SK-N-SH treated with all-trans-retinoic acid at 6 μM for 48 hours (cell line): ENCODE results near the gene PACSIN3.

ENCODE experiments used
- ARNTL ChIP-seq: fragments of 450-650 bp; formaldehyde crosslinking; IDR thresholded peaks from 2 replicates; pipeline ENCODE4 v1.5.0; 2020; ENCODE audit warnings: low read depth, mild to moderate bottlenecking, moderate library complexity, borderline replicate concordance
- GLIS3 ChIP-seq: fragments of 250-450 bp; sonication (Bioruptor Pico); IDR thresholded peaks from 2 replicates; pipeline ENCODE4 v1.5.0; 2020; ENCODE audit warnings: mild to moderate bottlenecking, moderate library complexity
- ISL1 ChIP-seq: fragments of 250-450 bp; sonication (Bioruptor Pico); IDR thresholded peaks from 2 replicates; pipeline ENCODE4 v2.1.2; 2022; ENCODE audit warnings: mild to moderate bottlenecking, moderate library complexity
- POU6F1 ChIP-seq: fragments of 250-450 bp; sonication (Bioruptor Pico); IDR thresholded peaks from 2 replicates; pipeline ENCODE4 v1.8.0; 2021; ENCODE audit warnings: low read depth, mild to moderate bottlenecking, moderate library complexity, borderline replicate concordance
- PPARA ChIP-seq: fragments of 250-450 bp; sonication (Bioruptor Pico); IDR thresholded peaks from 2 replicates; pipeline ENCODE4 v1.5.0; 2020; ENCODE audit warnings: mild to moderate bottlenecking, borderline replicate concordance
- RARB ChIP-seq: fragments of 250-450 bp; sonication (Bioruptor Pico); IDR thresholded peaks from 2 replicates; pipeline ENCODE4 v1.8.0; 2021; ENCODE audit warnings: mild to moderate bottlenecking, moderate library complexity
- TSHZ2 ChIP-seq: fragments of 250-450 bp; sonication (Bioruptor Pico); IDR thresholded peaks from 2 replicates; pipeline ENCODE4 v1.5.0; 2020; ENCODE audit warnings: mild to moderate bottlenecking, moderate library complexity
- ZFP3 ChIP-seq: fragments of 250-450 bp; sonication (Bioruptor Pico); IDR thresholded peaks from 2 replicates; pipeline ENCODE4 v1.5.0; 2020; ENCODE audit warnings: mild to moderate bottlenecking, moderate library complexity
- ZNF565 ChIP-seq: fragments of 450-650 bp; formaldehyde crosslinking; conservative IDR thresholded peaks from 2 replicates; pipeline ENCODE4 v1.5.0; 2020; ENCODE audit warnings: low read depth, mild to moderate bottlenecking, moderate library complexity
- TF ChIP-seq, protein P1 (sequence below): fragments of 250-450 bp; sonication (Bioruptor Pico); IDR thresholded peaks from 2 replicates; pipeline ENCODE4 v1.8.0; 2020; ENCODE audit warnings: mild to moderate bottlenecking, moderate library complexity, borderline replicate concordance

DNA sequence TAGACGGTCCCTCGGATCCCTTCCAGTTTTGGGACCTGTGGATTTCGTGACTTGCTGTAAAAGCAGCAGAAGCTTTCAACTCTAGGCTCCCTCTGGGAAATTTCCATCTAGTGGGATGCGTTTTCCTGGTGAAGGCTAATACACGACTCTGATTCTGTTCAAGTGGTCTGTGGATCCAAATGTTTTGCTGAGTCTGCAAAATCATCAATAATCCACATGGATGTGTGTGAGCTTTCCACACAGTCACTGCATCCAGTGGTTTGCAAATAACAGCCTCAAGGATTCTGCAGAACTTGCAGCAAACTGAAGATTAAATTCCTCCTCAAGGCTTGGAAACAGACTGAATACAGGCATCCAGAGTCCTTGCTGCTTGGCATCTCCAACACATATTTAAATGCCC is 16.3 kb upstream of the PACSIN3 start:
- no peak for TF ChIP-seq GLIS3 (CRISPR knock-in tag)
- TF ChIP-seq ARNTL (CRISPR knock-in tag) = no peak
- no peak for TF ChIP-seq ZFP3
- TF ChIP-seq, protein P1, sequence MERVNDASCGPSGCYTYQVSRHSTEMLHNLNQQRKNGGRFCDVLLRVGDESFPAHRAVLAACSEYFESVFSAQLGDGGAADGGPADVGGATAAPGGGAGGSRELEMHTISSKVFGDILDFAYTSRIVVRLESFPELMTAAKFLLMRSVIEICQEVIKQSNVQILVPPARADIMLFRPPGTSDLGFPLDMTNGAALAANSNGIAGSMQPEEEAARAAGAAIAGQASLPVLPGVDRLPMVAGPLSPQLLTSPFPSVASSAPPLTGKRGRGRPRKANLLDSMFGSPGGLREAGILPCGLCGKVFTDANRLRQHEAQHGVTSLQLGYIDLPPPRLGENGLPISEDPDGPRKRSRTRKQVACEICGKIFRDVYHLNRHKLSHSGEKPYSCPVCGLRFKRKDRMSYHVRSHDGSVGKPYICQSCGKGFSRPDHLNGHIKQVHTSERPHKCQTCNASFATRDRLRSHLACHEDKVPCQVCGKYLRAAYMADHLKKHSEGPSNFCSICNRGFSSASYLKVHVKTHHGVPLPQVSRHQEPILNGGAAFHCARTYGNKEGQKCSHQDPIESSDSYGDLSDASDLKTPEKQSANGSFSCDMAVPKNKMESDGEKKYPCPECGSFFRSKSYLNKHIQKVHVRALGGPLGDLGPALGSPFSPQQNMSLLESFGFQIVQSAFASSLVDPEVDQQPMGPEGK (CRISPR knock-in tag) = no peak
- TF ChIP-seq RARB = no peak
- no peak for TF ChIP-seq TSHZ2 (CRISPR knock-in tag)
- TF ChIP-seq PPARA (CRISPR knock-in tag) = no peak
- no peak for TF ChIP-seq ZNF565 (CRISPR knock-in tag)
- TF ChIP-seq POU6F1 = no peak
- TF ChIP-seq ISL1 = no peak
